Myocyte (in vitro differentiated cells): ENCODE data around the gene STEAP3. TPM values are rescaled to one million over a fixed set of nuclear protein-coding genes. Genes with fewer than 3 reads are reported as not detected.

ENCODE experiments used
- DNase-seq: peaks from one replicate; pipeline ENCODE4 v3.0.0-alpha.2; 2012; ENCODE audit warnings: low read depth
- polyA plus RNA-seq: library from polyadenylated mRNA; unstranded; fragments of >200 nt; gene quantifications from one replicate; pipeline ENCODE4 v1.2.1, GENCODE V29; 2012; ENCODE audit warnings: missing spikeins
- total RNA-seq: library from RNA; depleted of rRNA; stranded (reverse); fragments of >200 nt; gene quantifications from 2 replicates; pipeline ENCODE4 v1.2.3, GENCODE V29; 2014

Gene STEAP3, protein sequence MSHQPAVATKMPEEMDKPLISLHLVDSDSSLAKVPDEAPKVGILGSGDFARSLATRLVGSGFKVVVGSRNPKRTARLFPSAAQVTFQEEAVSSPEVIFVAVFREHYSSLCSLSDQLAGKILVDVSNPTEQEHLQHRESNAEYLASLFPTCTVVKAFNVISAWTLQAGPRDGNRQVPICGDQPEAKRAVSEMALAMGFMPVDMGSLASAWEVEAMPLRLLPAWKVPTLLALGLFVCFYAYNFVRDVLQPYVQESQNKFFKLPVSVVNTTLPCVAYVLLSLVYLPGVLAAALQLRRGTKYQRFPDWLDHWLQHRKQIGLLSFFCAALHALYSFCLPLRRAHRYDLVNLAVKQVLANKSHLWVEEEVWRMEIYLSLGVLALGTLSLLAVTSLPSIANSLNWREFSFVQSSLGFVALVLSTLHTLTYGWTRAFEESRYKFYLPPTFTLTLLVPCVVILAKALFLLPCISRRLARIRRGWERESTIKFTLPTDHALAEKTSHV
- 60.7 and 75.7 TPM in 2 replicates for total RNA-seq
- 81.7 TPM for polyA plus RNA-seq

DNA sequence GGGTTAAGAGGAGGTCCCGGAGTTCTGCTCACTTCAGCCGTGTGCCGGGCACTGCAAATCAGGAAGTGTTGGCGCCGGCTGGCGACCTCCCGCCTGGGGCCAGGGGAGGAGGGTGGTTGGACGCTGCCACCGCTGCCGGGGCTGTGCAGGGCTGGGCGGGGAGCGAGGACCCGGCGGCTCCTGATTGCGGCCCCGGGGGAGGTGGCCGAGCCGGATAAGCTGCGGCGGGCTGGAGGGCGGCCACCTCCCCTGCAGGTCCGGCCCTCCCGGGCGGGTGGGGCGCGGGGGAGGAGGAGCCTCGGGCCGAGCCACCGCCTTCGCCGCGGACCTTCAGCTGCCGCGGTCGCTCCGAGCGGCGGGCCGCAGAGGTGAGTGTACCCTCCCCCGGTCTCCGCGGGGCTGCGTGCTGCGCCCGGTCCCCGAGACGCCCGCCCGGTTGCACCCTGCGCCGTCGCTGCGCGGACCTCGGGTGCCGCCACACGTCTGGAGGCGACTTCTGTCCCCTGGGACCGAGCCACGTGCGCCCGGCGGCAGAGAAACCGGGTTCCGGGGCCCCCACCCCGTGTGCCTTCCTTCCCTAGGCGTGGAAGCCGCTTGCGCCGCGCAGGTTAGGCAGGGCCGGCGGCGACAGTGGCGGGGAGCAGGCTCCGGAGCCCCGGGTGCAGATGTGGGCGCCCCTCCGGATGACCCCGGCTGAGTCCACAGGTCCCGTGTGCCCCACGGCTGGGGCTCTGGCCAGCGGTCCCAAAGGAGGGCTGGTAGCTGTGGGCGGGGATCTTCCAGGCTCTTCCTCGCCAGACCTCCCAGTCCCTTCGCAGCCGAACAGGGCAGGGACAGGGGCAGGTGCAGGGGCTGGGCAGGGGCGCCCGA, at the start of gene STEAP3:
Gene STEAP3, plus strand, starts transcription at position 314 of the 870 bp plus-strand sequence. CDS start 7,179 bp downstream, outside the sequence.
- DNase-seq: peak; percentile 85

DNA sequence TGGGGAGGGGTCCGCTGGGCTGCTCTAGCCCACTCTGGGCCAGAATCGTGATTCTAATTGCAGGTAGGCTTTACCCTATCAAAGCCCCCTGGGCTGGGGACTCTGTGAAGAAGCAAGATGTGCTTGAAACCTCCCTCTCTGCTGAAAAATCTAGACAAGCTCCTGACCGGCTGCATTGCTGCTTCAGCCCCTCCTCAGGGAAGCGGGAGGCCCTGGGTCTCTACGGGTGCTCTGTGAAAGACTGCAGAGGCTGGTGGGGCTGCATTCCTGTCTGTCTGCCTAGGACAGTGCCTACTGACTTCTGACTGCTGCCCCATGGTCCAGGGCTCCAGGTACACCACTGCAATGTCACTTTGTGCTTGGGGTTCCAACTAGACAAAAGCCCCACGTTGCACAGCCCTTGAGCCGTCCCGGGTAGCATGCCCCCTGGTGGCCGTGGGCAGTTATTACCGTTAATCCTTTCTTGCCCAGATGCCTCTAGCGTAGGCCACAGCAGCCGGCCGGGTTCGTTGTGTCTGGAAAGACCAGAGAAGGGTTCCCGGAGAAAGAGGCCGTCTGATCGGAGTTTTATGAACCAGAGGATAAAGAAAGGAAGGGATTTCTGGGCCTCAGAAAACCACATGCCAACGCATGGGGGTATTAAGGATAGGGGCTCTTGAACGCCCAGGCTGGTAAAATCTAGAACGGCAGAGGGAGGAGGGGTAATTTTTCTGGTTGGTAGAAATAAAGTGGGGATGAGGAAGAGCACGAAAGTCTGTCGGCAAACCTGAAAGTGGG, 49.2 kb upstream of the STEAP3 start:
- DNase-seq: peak; percentile 42

DNA sequence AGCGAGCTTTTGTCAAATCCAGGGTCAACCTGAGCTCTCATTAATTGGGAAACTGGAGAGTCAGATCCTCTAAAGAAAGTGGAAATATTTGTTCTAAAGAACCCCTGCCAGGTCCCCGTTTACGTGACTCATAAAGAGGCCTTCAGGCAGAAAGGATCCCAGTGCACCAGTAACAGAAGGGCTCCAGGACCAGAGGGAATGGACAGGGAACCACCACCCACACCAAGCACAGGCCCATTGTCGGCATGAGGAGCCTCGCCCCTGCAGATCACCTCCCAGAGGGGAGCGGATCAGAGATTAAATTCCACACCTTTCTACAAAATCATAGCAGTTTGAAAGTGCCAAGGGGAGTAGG, 48.7 kb upstream of the STEAP3 start:
- no peak for DNase-seq

DNA sequence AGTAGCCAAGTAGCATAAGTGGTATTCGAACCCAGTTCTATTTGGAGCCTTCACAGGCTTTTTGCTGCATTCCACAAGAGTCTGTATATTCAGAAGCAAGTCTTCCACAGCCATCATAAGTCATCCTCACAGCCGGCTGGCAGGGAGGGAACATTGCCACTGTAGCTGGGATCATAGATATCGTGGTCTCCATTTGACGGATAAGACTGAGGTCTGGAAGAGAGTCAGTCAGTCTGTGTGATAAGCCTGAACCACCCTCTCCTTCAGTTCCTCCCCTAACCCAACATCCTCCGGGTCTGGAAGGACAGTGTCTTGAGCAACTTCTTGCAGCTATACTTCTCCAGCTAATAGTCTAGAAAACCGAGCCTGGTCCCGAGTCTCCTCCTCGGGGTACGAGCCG, 48.1 kb upstream of the STEAP3 start:
- DNase-seq: no peak

DNA sequence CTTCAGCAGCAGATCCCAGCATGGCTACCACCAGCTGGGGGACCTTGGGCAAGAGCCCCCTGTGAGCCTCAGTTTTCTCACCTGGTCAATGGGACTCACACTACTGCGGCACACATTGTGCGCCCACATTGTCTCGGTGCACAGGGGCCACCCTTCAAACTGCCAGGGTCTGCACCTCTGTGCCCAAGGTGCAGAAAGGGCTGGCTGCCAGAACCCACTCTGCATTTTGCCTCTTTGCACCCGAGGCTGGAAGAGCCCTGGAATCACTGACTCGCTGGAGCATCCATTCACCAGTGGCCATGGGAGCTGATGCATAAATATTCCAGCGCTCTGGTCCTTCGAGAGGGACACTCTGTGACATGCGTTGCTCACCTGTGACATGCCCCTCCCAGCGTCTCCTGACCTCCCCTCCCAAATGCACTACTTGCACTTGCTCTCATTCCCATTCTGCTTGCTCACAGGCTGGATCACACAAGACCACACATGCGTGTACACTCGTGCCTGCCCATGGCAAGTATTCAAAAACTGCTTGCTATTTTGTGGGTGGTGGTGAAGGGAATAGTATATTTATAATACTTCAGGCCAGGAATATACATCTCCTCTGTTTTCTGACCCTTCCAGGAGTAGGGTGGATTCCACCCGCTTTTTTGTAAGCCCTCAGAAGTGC, 46.3 kb upstream of the STEAP3 start:
- DNase-seq: peak; percentile 53

DNA sequence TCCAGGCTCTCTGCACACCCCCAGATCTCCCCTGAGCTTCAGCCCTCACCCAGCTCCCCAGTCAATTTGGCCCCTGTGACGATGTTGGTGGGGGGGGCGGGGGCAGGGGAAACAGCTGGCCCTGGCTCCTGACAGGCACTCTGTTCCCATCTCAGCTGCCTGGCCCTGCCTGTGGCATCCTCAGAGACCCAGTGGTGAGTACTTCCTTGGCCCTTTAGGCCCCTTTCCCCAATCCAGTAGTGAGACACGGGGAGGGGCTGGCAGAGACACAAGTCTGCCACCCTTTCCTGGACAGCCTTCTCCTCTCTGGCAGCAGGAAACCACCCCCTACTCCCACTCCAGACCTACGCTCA, 45.8 kb upstream of the STEAP3 start:
- DNase-seq: peak; percentile 72

DNA sequence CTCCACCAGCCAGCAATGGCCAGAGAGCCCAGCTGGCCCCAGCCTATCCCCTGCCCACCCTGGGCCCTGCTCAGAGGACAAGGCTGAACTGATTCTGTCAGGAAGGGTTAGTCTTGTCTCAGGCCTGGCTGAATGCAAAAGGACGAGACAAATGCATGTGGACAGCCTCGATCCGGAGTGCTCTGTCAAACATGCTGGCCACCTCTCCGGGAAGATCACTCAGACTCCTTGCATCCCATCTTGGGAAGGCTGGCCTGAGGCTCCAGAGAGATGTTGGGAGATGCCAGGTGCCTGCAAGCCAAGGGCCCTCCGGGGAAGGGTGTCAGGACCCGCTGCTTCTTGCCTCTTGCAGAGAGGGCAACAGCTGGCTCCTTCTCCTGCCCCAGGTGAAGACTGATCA, 44.9 kb upstream of the STEAP3 start:
- DNase-seq: peak; percentile 40

DNA sequence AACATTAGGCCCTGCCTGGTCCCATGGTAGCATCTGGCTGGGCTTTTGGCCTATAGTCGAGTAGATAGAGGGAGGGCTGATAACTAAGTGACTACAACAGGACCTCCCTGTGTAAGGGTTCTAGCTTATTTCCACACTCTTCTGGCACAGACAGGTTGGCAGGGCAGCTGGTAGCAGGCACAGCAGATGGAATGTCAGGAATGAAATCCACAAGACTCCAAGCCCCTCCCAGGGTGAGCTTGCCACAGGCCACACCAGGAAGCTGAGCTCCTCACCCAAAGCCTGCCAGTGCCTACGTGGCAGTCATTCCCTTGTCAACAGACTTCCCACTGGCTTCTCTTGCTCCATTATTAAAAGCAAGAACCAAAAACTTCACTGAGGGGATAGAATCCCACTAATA, 44.4 kb upstream of the STEAP3 start:
- peak; percentile 97 for DNase-seq

DNA sequence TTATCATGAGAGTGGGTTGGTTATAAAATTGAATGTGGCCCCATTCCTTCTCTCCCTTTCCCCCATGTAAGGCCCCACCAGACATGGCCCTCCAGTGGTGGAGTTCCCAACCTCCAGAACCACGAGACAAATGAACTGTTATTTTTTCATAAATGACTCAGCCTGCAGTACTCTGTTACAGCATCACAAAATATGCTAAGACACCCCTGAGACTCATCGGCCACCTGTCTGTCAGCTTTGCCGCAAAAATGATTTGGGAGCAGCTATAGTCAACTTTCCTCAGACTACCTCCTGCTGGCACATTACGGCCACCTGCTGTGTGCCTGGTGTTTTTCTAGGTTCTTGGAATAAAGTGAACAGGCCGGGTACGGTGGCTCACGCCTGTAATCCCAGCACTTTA, 43.6 kb upstream of the STEAP3 start:
- DNase-seq: peak; percentile 96

DNA sequence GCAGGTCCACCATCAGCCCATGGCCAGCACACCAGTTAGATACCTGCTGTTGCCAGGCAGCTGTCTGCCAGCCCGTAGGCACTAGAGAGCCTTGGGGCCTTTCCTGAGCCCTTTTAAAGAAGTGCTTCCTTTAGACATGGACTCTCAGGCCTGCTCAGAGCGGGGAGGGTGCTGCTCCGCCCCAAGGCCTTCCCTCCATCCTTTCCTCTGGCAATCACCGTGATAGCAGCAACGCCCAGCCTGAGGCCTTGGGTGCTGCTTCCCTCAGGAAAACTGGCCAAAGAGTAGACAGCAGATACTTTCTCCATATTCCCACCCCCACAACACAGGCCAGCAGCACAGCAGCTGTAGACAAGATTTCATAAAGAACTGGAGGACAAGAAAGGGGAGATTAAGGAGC, 42.7 kb upstream of the STEAP3 start:
- DNase-seq: peak; percentile 74

DNA sequence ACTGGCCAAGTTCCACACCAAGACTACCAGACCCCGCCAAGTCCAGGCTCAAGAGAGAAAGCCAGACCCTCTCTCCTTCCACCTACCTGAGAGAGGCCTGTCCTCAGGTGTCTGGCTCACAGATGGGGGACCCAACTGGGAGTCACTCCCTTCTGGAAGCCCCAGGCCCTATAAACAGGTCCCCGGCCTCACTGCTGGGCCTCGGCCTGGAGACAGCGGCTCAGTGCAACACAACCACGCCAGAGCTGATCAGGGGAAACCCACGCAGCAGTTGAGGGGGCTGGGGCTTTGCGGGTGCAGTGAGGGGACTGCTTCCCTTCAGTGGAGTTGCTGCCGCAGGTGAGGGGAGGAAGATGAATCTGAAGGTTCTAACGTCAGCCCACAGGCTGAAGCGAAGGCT, 42.2 kb upstream of the STEAP3 start:
- no peak for DNase-seq

DNA sequence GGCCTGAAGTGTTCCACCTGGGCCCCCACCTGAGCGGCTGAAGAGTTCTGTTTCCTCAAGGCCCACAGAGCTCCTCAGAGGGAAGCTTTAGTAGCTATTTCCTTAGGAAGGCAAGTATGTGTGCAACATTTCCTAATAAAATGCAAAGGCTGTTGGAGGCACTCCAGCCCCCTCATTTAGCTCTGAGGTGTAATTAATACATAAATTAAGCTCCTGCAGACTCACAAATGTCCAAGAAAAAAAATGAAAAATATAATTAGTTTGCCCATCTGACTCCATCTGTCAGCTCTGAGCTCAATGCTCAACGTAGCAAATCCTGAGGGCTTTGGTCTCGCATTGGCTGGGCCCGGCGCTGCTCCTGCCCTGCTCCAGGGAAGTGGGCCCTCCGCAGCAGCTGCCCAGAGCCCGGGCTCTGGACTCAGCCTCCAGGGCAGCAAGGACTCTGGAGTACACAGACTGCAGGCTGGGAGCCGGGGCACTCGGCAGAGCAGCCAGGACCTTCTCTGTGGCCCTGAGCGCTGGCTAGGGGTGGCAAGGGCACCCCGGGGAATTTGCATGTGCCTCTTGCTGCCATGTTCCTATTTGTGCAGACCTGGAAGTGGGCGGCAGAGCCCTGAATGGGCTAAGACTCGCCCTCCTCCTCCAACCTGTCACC, 41.7 kb upstream of the STEAP3 start:
- no peak for DNase-seq

DNA sequence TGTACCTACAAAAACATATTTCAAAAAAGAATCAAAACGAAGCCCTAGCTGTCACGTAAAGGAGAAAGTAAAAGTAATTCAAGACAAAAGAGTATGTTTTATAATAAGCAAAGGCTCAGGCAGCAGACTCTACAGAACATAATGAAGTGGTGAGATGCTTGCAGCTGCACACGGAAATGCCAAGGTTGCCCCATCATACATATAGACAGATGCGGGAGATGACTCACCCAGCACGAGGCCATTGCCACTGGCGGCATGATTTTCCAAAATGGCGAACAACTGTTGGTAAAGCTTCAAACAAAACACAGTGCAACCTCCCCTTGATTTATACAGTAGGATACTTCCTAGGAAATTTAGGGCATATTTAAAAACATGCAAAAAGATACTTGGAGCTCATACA, 39.1 kb upstream of the STEAP3 start:
- no peak for DNase-seq

DNA sequence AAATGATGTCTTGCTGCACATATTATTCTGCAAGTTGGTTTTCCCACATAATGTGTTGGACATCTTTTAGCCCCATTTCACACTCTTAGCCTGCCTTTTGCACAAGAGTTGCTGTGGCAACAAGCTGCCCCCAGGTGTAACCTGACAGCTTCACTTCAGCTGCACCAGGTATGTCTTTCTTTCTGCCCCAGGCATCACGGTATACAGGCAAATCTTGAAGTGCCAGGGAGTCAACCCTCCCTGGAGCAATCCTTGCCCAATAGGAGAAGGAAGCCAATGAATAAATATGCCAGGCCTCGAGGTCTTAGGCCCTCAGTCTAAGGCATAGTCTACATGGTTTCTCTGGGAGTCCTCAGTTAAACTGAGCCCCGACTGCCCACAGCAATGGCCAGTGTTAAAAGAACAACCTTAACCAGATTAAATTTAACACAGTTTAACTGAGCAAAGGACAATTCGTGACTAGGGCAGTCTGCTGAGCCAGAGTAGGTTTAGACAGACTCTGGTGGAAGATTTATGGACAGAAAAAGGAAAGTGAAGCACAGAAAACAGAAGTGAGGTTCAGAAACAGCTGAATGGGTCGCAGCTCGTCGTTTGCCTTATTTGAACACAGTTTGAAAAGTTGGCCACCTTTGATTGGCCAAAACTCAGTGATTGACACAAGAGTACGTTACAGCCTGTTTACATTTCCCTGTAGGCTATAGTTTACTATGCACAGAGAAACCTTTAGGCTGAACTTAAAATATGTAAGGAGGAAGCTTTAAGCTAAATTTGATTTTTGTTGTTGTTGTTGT, 33.1 kb upstream of the STEAP3 start:
- no peak for DNase-seq

DNA sequence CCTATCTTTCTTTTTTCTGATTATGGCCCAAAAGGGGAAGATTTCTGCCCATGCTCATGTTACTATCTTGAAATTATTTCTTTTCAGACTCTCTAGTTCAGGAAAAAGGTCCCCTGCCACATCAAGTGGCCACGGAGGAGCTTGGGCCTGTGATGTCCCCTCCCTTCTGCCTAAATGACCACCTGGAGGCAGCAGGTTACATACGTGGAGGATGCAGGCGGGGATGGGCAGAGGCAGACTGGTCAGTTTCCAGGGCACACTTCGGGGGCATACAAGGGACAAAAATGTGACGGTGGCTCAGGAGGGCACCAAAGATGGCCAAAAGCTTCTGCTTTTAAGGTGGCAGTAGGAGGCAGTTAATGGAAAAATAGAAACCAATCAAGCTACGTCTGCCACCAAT, 30.7 kb upstream of the STEAP3 start:
- DNase-seq: no peak

DNA sequence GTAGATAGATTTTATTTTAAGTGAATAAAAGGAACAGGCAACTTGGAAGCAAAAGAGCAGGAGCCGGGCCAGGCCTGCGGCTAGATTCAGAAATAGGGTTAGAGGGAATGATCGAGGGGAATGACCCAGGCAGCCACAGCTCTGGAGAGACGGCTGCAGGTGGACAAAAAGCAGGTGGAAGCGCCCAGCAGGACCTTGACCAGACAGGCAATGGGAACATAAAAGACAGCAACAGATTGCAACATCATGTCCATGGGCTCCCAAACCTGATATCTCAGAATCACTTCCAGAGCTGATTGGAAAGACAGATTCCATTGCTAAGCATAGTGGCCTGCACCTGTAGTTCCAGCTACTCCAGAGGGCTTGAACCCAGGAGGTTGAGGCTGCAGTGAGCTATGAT, 28.6 kb upstream of the STEAP3 start:
- no peak for DNase-seq

DNA sequence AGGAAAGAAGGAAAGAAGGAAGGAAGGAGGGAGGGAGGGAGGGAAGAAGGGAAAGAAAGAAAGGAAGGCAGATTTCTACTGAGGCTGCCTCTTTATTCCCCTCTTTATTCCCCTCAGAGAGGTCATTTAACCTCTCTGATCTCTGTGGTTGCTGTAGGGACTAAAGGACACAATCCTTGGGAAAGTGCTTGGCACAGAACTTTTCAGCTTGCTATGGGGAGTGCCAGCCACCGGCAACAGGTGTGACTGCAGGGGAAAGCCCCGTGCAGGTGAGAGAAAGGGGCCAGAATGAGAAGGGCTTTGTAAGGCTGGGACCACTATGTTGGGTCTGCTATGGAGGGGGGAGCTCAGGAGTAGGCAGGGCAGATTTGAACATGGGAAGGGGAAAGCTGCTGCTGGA, 27.7 kb upstream of the STEAP3 start:
- no peak for DNase-seq

DNA sequence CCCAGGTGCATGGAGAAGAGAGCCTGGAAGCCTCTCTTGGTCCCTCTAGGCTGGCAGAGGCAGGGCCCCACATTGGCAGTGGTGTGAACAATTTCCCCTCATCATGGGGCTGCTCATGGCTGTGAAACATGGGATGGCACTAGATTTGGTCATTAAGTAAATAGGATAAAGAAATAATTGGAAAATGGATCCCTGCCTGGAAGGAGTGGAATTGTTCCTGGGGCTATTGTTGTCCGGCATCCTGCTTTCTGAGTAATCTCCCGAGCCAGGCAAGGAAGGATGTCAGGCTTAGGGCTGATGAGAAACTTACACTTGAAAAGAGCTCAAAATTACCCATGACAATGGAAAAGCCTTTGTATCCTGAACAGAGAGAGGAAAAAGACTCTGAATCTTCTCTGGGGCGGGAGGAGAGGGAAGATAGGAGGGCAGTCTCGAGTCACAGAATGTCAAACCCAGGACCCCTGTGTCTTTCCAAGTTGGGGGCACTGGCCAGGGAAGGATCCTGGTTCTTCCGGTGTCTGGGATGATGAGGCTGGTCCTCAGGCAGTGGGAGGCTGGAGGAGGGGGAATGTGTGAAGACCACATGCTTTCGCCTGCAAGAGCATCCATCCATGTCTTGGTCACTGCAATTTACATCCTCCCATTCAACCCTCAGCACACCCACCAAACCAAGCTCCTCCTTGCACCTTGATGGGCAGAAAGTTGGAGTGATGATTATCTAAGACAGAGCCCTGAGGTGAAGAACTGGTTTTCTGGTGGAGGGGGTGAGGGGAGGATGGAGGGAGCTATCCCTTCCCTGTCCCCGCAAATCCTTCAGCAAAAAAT, 27.1 kb upstream of the STEAP3 start:
- DNase-seq: no peak

DNA sequence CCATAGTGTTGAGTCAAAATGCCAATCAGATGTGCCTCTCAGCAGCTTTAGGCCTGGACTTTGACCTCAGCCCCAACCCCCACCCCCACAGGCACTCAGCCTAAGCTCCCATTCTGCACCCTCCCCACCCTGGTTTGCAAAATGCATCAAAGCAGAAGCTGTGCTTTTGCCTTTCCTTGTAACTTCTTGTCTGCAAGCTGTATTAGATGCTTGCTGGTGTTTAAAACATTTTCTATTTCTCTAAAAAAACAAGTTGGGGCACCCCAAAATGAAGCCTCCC, 26.6 kb upstream of the STEAP3 start:
- no peak for DNase-seq
